Fibroblast of villous mesenchyme (primary cell): ENCODE measurements around the gene MAGI2. TPM values are rescaled to one million over a fixed set of nuclear protein-coding genes. Genes with fewer than 3 reads are reported as not detected.

Experiments
- DNase-seq: peaks from one replicate; pipeline ENCODE4 v3.0.0-alpha.2; 2010; ENCODE audit warnings: low read depth
- H3K4me3 ChIP-seq: 2 replicates; pipeline ENCODE4 v1.5.1; 2011; ENCODE audit warnings: low read depth, mild to moderate bottlenecking, low read length
- total RNA-seq: library from RNA; depleted of rRNA; stranded (reverse); fragments of >200 nt; gene quantifications from 2 replicates; pipeline ENCODE4 v1.2.3, GENCODE V29; 2012
- TF ChIP-seq, protein P1 (sequence below): IDR thresholded peaks from 2 replicates; pipeline ENCODE4 v1.5.1; 2012; ENCODE audit warnings: low read depth, mild to moderate bottlenecking, low read length; ENCODE audit not compliant: insufficient read depth

MAGI2 gene
- total RNA-seq, 1 donor = 24.6 TPM

DNA sequence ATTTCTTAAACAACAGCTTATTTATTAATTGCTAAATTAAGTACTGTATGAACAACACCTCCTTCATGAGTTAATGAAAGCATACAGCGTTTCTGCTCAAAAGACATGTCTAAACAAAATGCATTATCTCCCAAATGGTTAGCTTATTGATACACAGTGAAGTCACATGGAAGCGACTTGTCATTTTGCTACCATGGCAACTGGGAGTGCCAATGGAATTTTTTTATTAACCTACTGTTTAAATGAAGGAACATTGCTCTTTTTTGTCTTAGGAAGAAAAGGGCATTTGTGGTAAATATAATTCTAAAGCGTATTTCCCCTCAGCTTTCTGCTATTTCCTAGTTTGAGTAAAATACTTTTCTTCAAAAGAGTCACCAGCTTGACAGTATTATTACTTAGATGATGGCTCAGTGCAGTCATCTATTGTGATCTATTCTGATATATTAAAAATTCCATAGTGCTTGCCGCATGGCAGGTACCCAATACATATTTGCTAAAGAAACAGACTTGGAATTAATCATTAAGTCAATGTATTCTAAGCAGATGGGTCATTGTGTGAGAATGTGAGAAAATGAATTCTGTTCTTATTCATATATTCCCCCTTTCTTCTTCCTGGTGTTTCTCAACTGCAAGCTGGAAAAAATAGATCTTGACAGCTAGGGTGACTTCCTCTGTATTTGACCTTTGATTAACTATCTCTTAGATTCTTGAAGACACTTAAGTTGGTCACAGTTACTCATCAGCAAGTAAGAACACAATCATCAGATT, 818.3 kb downstream of the MAGI2 start:
- DNase-seq = no peak
- H3K4me3 ChIP-seq = no peak overlapping the region
- TF ChIP-seq, protein P1, sequence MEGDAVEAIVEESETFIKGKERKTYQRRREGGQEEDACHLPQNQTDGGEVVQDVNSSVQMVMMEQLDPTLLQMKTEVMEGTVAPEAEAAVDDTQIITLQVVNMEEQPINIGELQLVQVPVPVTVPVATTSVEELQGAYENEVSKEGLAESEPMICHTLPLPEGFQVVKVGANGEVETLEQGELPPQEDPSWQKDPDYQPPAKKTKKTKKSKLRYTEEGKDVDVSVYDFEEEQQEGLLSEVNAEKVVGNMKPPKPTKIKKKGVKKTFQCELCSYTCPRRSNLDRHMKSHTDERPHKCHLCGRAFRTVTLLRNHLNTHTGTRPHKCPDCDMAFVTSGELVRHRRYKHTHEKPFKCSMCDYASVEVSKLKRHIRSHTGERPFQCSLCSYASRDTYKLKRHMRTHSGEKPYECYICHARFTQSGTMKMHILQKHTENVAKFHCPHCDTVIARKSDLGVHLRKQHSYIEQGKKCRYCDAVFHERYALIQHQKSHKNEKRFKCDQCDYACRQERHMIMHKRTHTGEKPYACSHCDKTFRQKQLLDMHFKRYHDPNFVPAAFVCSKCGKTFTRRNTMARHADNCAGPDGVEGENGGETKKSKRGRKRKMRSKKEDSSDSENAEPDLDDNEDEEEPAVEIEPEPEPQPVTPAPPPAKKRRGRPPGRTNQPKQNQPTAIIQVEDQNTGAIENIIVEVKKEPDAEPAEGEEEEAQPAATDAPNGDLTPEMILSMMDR = no peak

DNA sequence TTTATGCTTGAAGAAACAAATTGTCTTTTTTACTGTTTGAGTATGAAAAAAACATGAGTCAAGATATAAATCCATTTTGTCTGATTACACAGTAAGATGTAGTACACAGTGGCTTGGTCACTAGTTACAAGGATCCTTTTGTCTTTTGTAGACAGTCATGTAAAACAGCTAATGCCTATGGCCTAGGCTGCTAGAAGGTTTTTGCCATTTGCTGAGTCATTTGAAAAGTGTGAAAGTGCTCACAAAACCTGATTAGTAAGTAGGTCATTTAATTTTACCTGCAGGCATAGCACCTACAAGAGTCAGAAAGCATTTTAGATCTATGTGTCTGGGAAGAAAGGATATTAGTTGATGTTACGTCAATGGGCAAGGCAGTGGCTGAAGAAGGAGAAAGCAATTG, 819.4 kb downstream of the MAGI2 start:
- TF ChIP-seq, protein P1 = no peak
- no peak for DNase-seq
- no peak overlapping the region for H3K4me3 ChIP-seq

DNA sequence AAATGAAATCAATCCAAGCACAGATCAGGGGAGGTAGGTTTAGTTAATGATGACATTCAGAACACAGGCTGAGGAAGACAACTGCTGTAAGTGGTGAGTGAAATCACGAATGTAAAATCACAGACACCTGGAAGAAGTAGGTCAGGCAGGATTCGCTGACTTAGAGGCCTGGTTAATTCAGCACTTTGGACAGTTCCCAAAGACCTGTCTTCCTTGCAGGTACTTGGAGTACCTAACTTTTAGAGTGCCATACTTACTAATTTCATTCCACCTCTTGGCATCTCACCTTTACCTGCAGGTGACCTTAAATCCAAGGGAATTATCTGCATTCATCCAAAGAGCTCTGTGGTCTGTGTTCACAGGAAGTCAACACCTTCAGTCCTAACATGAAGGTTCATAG, 832.5 kb downstream of the MAGI2 start:
- no peak overlapping the region for H3K4me3 ChIP-seq
- TF ChIP-seq, protein P1 = no peak
- peak; percentile 5 for DNase-seq

DNA sequence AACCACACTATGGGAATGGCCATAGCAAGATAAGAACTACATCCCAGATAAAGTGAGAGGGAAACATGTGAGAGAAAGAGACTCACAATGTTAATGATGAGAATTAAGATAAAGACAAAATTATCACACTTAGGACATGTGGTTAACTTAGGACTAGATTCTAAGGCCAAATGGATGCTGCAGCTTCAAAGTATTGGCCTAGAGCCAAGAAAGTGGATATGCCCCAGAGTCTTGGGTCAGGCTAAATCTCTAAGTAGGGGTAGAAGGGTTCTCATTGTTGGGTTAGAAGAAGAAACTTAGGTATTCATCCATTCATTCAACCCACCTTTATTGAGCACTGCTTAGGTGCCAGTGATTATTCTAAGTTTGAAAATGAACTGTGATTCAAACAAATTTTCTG, 836.9 kb downstream of the MAGI2 start:
- TF ChIP-seq, protein P1 = no peak
- no peak for DNase-seq
- H3K4me3 ChIP-seq = no peak overlapping the region

DNA sequence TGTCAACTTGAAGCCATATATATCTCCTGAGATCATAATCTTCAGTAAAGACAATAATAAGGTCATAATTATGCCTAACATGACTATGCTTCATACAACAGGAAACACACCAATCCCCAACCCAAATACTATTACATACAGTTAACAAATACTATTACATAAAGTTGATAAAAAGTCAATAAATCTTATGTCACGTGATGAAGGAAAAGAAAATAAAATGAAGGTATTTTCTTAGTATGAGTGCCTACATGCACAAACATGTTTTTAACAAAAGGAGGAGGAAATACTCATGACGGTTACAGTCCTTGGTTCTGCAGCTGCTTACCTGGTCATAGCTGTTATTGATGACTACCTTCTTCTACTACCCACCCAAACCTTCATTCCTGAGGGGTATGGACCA, 844.2 kb downstream of the MAGI2 start:
- TF ChIP-seq, protein P1 = no peak

DNA sequence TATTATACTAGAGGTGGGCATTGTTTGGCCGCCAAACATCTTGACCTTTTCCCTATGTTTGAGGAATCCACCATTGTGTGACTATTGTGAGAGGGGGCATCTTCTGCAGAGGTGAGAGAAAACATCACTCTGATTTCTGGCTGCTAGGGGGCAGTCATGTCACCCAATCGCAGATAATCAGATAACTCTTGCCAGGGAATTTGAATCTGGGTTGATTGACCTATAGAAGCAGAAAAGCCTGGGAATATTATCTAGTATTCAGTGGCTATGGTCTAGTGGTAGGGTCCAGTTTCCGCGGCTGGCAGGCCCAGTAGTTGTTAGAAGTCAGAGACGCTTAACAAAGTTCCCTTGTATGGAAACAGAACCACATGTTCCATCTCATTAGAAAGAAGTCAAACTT, 846.4 kb downstream of the MAGI2 start:
- DNase-seq = no peak
- no peak overlapping the region for H3K4me3 ChIP-seq
- TF ChIP-seq, protein P1 = peak; percentile 36

More for the DNA sequence above, 844.2 kb downstream of the MAGI2 start:
- DNase-seq = no peak
- H3K4me3 ChIP-seq = no peak overlapping the region

DNA sequence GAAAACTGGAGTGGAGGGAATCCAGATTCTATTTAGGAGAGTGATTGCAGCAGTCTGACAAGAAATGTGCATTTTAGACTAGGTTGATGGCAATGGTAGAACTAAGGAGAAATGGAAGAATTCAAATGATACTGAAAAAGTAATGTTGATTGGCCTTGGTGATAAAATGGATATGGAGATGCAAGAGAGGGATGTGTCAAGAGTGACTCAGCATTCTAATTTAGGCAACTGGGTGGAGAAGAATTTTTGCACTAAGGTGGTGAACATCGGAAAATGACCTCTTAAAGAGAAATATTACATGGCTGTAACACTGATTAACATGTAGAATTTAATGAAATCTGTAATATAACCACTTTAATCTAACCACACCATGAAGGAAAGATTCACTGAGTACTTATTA, 848.3 kb downstream of the MAGI2 start:
- H3K4me3 ChIP-seq = no peak overlapping the region
- DNase-seq = peak; percentile 4
- TF ChIP-seq, protein P1 = no peak
